Measurements from ENCODE around the gene CCND3.
"Not testable (repeated sequence)": the region's sequence is repeated elsewhere in the genome, so short reads cannot be mapped to it uniquely, and the experiment has no call there.

CCND3 gene

DNA sequence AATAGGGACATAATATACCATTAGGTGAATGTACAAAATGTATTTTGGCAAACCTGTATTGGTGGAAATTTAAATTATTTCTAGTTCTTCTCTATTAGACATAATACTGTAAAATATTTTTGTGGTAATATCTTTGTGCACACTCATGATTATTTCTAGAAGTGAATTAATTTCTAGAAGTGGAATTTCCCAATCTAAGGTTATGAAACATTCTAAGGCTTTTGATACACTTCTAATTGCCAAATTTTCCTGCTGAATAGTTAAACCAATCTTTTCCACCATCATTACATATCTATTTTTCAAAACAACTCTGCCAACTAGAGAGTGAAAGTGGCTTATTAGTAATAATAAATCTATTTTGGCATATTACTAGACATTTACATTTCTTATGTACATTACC is 1.8 kb upstream of the CCND3 start:
- TF ChIP-seq, protein P1, sequence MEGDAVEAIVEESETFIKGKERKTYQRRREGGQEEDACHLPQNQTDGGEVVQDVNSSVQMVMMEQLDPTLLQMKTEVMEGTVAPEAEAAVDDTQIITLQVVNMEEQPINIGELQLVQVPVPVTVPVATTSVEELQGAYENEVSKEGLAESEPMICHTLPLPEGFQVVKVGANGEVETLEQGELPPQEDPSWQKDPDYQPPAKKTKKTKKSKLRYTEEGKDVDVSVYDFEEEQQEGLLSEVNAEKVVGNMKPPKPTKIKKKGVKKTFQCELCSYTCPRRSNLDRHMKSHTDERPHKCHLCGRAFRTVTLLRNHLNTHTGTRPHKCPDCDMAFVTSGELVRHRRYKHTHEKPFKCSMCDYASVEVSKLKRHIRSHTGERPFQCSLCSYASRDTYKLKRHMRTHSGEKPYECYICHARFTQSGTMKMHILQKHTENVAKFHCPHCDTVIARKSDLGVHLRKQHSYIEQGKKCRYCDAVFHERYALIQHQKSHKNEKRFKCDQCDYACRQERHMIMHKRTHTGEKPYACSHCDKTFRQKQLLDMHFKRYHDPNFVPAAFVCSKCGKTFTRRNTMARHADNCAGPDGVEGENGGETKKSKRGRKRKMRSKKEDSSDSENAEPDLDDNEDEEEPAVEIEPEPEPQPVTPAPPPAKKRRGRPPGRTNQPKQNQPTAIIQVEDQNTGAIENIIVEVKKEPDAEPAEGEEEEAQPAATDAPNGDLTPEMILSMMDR (IDR thresholded peaks at IDR 0.05; ENCODE audit: low read depth, low read length), result no peak
- DNase-seq (ENCODE audit: extremely low read depth, low read depth), result no peak

DNA sequence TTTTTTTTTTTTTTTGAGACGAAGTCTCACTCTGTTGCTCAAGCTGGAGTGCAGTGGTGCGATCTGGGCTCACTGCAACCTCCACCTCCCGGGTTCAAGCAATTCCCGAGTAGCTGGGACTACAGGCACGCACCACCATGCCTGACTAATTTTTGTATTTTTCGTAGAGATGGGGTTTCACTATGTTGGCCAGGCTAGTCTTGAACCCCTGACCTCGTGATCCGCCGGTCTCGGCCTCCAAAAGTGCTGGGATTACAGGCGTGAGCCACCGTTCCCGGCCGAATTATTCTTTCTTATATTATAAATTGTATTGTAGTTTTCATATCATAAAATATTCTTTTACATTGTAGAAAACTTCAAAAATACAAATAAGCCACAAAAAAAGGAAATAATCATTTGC is 1.3 kb upstream of the CCND3 start:
- DNase-seq (ENCODE audit: extremely low read depth, low read depth), result not testable (repeated sequence)

DNA sequence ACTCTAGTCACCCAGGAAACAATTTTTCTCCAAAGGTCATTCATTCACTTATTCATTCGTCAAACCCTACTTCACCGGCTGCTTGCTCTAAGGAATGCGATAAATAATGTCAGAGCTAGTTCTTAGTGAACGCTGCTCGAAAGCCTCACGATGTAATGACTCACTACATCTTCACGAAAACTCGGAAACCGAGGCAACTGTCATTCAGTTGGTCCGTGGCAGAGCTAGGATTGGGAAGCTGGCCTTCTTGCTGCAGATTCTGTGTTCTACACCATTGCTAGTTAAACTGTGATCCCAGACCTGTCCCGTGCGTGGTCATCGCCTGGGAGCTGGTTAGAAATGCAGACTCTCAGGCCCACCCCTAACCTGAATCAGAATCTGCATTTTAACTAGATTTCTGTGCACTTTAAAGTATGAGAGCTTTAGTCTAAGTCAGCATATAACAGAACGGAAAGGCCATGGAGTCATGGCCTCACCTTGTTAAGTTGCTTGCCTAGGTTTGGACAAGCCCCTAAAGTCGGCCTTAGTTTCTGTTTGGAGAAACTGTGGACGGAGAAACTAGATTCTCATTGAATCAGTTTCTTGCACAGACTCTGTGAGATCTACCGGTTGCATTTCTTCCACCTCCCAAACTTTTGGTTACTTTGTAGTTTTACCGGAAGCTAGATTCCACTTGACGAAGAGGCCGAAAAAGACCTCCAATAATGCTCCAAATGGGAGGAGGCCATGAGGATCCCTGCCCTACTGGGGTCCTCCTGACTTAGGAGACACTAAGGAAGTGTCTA is 651 bp upstream of the CCND3 start:
- no peak for DNase-seq (ENCODE audit: extremely low read depth, low read depth)
- TF ChIP-seq, protein P1 (IDR thresholded peaks at IDR 0.05; ENCODE audit: low read depth, low read length), result no peak

DNA sequence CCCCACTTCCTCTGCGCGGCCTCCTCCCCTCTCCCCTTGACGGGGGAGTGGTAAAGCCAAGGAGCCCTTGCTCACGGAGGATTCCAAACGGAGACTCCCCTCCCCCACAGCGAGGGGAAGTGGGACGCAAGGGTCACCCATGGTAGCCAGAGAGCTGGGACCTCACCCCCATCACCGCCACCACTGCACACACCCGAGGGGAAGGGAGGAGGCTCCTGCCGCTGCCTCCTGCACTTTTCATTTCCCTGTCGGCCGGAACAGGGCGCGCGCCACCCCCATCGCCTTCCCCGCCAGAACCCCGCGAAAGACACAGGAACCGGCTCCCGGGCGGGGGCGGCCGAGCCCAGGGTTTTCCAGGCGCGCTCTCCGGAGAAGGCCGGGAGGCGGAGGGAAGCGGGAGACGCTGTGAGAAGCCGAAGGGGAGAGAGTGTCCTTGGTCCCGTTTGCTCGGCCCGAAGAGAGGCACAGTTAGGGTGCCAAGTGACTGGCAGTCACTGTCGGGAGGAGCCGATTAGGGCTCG is 789 bp downstream of the CCND3 start:
- TF ChIP-seq, protein P1 (IDR thresholded peaks at IDR 0.05; ENCODE audit: low read depth, low read length), result no peak; the same call in 1 of the 2 replicates
- no peak for DNase-seq (ENCODE audit: extremely low read depth, low read depth)

DNA sequence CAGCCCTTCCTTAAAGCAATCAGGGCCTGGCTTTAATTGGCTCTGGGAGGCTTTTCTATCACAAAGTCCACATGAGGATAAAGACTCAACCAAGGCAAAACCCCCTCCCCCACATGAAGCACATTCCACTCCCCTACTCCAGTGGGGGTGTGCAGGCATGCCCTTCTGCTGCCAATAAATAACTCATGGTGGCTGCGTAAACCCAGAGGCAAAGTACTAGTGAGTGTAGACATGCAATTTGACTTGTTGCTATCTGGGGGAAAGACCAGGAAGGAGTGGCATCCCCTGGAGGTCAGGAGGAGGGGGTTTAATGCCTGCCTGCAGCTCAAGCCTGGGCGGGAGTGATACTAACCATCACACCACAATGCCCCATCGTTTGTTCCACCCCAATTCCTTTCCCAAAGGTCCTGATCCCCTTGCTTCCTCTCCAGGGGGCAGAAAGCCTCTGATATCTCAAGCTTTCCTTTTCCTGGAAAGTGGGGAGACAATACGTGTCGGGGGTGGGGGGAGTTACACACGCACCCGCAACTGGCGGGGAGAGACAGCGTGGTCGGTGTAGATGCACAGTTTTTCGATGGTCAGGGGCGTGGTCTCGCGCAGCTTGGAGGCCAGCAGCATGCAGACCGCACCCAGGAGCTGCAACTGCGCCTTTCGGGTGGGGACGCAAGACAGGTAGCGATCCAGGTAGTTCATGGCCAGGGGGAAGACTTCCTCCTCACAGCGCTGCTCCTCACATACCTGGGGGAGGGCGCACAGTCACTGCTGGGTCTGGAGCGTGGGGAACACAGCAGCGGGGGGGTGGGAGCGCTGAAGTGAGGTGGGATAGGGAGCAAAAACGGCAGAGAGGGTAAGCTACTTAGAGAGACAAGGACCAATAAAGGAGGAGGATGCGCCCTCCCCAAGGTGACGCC is 1.5 kb downstream of the CCND3 start:
- TF ChIP-seq, protein P1 (IDR thresholded peaks at IDR 0.05; ENCODE audit: low read depth, low read length), result no peak
- DNase-seq (ENCODE audit: extremely low read depth, low read depth), result no peak

DNA sequence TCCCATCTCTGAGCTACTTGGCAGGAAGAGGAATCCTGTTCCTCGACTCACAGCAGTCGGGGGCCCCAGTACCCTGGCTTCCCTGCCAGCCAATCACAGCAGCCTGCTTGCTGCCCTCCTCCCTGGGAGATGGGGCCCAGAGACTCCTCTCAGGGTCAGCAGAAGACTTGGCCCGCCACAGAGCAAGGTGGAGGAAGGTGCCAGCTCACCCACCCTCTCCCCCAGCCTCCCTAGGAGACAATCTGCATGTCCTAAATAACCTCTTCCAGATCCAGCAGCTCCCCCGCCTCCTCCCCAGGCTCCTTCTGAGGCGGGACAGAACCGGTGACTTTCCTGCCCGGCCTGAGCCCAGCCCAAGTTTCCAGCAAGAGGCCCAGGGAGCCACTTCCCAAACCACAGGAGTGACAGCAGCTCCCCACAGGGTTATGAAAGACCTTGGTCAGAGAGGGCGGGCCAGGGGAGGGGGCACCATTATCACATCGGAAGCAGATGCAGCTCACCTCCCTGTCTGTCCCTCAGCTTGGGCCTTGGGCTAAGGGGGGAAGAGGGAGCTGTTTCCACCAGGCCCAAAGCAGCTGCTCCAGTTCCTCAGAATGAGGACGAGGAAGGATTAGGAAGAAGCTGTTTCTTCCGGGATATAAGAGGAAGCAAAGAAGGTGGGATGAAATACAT is 2.3 kb downstream of the CCND3 start:
- DNase-seq (ENCODE audit: extremely low read depth, low read depth), result no peak
- TF ChIP-seq, protein P1 (IDR thresholded peaks at IDR 0.05; ENCODE audit: low read depth, low read length), result no peak

DNA sequence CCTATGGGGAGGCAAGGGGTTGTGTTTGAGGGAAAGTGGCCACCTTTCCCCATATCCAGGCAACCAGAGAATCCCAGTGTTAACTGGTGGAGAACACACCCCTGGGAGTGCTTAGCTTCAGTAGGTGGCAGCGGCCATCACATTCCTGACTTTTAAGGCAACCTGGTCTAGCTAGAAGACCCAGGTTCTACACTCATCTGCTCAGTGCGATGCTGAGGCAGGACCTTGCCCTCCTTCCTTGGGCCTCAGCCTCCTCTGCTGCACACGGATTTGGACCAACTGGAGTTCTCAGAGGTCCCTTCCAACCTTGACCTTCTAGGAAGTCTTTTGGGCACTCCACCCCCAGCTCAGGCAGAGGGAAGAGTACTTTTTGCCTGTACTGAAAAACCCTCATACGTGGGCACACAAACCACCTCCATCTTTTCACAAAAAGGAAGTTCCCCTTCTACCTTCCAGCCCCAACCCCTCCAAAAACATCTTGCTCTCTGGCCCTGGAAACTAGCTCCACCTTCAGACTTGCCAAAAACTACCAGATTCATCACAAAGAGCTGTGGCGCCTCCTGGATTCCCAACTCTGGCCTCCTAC is 2.9 kb downstream of the CCND3 start:
- TF ChIP-seq, protein P1 (IDR thresholded peaks at IDR 0.05; ENCODE audit: low read depth, low read length), result no peak

More for the DNA sequence above, 2.9 kb downstream of the CCND3 start:
- no peak for DNase-seq (ENCODE audit: extremely low read depth, low read depth)

Measured in AG09319 (cell line).